Kidney tubule cell (primary cell): Measurements from ENCODE around the gene METTL23.
"Not testable (repeated sequence)": the region's sequence is repeated elsewhere in the genome, so short reads cannot be mapped to it uniquely, and the experiment has no call there.

Experiments
- DNase-seq: peaks from one replicate; pipeline ENCODE4 v3.0.0-alpha.2; 2018; ENCODE audit warnings: low spot score

Gene METTL23

DNA sequence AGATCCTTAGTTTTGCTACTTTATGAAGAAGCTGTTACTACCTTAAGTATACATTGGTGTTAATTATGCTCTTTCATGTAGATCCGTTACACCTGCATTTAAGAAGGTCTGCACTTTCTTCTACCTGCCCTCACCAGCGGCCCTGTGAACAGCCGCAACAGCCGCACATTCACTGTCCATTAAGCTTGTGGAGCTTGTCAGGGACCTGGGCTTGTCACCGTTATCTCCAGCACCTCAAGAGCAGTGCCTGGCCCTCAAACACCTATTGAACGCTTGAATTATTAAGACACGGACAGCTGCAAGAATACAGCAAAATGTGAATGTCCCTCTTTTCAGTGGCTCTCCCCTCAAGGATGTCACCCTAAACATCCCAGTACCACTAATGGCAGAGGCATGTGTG, 12.9 kb upstream of the METTL23 start:
- no peak for DNase-seq

GRCh38 chr17:76714336-76714735, 12.3 kb upstream of the METTL23 start:
- DNase-seq, result no peak

DNA sequence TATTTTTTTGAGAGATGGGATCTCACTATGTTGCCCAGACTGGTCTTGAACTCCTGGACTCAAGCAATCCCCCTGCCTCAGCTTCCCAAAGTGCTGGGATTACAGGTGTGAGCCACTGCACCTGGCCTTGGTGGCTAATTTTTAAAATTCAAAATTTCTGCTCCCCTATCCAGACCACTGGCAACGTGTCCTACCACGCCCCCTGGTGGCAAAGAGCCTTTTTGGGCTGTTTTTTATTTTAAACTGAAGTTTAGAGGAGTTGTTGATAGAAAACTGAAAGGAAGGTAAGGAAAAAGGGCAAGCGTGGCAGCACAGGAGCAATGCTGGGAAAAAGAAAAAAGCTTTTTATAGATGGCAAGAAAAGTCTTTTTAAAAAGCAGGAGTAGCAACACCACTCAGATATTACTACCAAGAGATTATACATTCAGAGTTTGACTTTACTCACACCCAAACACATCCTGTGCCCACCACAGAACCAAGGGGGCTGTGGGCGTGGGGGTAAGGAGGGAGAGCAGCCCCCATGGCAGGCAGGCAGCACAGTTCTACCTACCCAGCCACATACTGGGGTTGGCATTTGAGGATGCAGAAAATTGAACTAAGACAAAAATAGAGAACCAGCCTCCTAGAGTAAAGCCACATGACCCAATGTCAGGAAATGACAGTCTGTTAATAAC, 11.7 kb upstream of the METTL23 start:
- peak; percentile 48 for DNase-seq

DNA sequence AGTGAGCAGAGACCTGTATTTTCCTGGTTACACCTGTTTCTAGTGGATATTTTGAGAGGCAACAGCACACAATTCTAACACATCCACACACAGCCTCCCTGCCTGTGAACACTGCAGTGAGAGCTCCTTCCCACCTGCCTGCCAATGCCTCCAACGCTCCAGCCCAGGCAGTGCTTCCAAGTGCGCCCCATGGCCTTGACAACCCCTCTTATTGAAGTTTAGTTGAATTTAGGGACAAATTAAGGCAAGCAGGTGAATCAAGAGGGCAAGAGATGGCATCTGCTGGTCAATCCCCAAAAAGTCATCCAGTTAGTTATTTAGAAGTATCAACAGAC, 11.2 kb upstream of the METTL23 start:
- DNase-seq, result no peak

DNA sequence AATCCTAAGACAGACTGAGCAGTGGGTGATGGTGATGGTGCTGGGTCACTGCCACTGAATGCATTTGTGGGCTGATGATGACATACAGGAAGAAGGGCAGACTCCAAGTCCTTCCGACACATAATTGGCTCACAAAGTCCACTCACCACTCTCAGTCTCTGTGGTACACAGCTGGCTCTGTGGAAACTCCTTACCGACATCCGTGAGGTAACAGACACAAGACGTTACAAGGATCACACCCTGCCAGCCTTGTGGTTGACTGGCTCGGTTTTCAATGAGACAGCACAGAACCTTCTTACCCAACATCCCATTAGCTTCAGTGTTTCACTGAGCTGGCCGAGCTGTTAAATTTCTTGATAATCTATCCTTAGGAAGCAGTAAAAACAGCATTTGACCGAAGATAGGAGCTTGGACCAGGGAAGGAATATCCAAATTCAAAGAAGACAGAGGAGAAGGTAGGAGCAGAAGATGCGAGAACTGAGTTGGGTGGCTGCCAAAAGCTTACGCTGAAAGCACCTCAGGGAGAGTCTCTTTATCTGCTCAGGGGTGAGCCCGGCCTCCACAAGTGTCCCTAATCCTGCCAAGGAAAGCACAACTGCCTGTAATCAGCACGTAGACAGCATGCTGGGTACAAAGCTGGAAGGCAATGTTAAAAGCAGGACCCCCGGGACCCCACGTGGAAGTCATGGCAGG, 10.3 kb upstream of the METTL23 start:
- DNase-seq, result peak; percentile 86

DNA sequence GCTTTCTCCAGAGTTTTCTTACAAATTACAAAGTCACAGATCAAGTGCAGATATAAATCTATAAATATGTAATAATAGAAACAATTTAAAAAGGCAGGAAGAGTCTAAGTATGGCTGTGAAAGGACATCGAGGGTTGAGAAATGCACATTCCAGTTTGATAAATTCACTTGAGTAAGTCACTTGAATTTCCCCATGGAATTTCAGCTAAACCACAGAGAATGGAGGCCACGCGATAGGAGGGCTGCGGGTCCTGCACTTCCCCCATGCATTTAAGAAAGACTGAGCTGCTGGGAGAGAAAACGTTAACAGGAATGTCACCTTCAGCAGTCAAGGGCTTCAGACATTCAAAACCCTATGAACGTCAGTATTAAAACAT, 9.8 kb upstream of the METTL23 start:
- peak; percentile 62 for DNase-seq

- DNase-seq, result no peak
Observed at GRCh38 chr17:76718516-76718915, 8.1 kb upstream of the METTL23 start.

- DNase-seq, result no peak
Observed at GRCh38 chr17:76720211-76720610, 6.4 kb upstream of the METTL23 start.

GRCh38 chr17:76720941-76721340, 5.7 kb upstream of the METTL23 start:
- DNase-seq, result no peak

- no peak for DNase-seq
Observed at GRCh38 chr17:76721463-76721862, 5.2 kb upstream of the METTL23 start.

- no peak for DNase-seq
Observed at GRCh38 chr17:76722279-76722678, 4.4 kb upstream of the METTL23 start.

DNA sequence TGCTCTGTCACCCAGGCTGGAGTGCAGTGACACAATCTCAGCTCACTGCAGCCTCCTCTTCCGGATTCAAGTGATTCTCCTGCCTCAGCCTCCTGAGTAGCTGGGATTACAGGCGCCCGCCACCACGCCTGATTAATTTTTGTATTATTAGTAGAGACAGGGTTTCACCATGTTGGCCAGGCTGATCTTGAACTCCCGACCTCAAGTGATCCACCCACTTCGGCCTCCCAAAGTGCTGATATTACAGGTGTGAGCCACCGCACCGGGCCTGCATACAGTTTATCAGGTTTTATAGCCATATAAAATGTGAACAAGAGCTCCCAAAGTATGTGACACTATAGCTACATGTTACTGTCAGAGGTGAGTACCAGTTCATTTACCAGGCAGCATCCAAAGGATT, 3.7 kb upstream of the METTL23 start:
- DNase-seq, result not testable (repeated sequence)

GRCh38 chr17:76723812-76724211, 2.8 kb upstream of the METTL23 start:
- no peak for DNase-seq

GRCh38 chr17:76725580-76726230, 934 bp upstream of the METTL23 start:
- DNase-seq, result peak; percentile 49

DNA sequence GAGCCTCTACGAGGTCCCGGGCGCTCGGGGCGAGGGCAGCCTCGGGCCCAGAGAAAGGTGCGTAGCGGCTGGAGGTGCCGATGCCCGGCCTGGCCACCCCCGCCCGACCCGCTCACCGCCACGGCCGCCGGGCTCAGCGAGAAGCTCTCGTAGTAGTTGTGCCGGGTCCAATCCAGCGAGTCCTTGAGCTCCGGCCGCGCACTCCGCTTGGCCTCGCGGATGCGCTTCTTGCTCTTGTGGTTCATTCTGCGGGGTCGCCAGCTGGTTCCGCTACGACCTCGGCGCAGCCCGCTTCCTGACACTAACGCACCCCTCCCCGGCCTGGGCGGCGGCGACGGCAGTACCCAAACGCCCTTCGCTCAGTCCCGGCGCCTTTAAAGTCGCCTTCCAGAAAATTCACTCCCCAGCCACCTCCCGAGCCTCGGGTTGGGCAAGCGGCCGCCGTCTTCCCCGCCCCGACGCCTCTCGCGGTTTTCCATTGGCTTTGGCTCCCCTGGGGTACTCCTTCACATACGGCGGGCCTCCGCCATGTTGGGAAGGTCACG, 336 bp upstream of the METTL23 start, which contains the start of gene JMJD6:
Gene JMJD6, minus strand, starts transcription at position 376 of the 545 bp plus-strand sequence. Its CDS starts 131 bp downstream, at position 245.
- peak; percentile 99 for DNase-seq

DNA sequence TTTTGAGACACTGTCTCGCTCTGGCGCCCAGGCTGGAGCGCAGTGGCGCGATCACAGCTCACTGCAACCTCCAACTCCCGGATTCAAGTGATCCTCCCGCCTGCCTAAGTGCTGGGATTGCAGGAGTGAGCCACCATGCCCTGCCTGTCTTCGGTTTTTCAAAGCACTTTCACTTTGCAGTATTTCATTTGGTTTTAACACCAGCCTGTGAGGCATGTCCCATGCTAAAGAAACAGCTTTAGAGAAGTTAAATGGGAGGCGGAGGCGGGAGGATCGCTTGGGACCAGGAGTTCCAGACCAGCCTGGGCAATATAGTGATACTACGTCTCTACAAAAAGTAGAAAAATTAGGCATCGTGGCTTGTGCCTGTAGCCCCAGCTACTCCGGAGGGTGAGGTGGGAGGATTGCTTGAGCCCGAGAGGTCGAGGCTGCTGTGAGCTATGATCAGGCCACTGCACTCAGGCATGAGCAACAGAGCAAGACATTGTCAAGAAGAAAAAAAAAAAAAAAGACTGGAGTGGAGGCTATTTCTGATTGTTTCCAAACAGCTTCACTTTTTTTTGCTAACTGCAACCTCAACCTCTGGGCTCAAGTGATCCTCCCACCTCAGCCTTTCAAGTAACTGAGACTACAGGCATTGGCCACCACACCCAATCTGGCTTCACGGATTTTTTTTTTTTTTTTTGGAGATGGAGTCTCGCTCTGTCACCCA, 1.3 kb downstream of the METTL23 start:
- peak; percentile 72 for DNase-seq

- not testable (repeated sequence) for DNase-seq
Observed at GRCh38 chr17:76731800-76732733, 5.4 kb downstream of the METTL23 start.

GRCh38 chr17:76732734-76733617, 6.3 kb downstream of the METTL23 start:
- DNase-seq, result peak; percentile 19

- DNase-seq, result no peak
Observed at GRCh38 chr17:76733618-76733957, 6.9 kb downstream of the METTL23 start.

- peak; percentile 37 for DNase-seq
Observed at GRCh38 chr17:76734080-76734840, 7.6 kb downstream of the METTL23 start.
